Astrocyte (in vitro differentiated cells and primary cell): Measurements from ENCODE around the gene NUP93.

ENCODE experiments used
- EZH2 ChIP-seq: IDR thresholded peaks from 2 replicates; pipeline ENCODE4 v1.6.1; 2012; ENCODE audit warnings: mild to moderate bottlenecking, low read length, inconsistent platforms; ENCODE audit not compliant: insufficient read depth
- TF ChIP-seq, protein P1 (sequence below): IDR thresholded peaks from 2 replicates; pipeline ENCODE4 v1.5.1; 2011; ENCODE audit warnings: low read depth, mild to moderate bottlenecking, inconsistent platforms, low read length, moderate library complexity; ENCODE audit not compliant: insufficient read depth

DNA sequence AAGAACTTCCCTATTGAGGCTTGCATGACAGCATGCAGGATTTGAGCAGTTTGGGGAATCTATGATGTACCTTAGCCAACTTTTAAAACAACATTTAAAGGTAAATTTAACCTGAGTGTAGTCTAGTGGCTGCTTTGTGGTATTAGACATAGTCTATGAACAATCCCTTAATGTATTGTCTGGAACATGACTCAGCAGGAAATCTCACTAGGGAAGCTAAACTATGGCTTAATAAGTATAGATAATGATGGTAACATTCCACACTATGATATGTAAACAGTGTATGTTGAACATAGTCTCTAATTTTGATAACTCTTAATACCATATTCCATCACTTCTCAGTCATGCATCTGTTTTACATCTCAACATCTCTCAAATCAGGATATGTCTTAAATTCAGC, 83.0 kb downstream of the NUP93 start:
- TF ChIP-seq, protein P1, sequence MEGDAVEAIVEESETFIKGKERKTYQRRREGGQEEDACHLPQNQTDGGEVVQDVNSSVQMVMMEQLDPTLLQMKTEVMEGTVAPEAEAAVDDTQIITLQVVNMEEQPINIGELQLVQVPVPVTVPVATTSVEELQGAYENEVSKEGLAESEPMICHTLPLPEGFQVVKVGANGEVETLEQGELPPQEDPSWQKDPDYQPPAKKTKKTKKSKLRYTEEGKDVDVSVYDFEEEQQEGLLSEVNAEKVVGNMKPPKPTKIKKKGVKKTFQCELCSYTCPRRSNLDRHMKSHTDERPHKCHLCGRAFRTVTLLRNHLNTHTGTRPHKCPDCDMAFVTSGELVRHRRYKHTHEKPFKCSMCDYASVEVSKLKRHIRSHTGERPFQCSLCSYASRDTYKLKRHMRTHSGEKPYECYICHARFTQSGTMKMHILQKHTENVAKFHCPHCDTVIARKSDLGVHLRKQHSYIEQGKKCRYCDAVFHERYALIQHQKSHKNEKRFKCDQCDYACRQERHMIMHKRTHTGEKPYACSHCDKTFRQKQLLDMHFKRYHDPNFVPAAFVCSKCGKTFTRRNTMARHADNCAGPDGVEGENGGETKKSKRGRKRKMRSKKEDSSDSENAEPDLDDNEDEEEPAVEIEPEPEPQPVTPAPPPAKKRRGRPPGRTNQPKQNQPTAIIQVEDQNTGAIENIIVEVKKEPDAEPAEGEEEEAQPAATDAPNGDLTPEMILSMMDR = no peak
- TF ChIP-seq EZH2 = no peak
